ENCODE data around the gene DMBX1. TPM values are rescaled to one million over a fixed set of nuclear protein-coding genes. Genes with fewer than 3 reads are reported as not detected.

DMBX1 gene
- total and polyA plus RNA-seq, 9 of the 15 experiments (the other 6 are each of a cell fraction or from before 2014, with no cell fraction given) = 0.25 to 4.3 (median 1.0) TPM

- no peak overlapping the region for H3K27ac ChIP-seq (ENCODE audit: extremely low read depth, low read depth, low read length)
- no TSS peak for BruUV-seq (replicated peaks)
- ChIA-PET POLR2A (interaction anchor here (0.6 to 2.0 kb wide), 10 partner anchors 10 to 250 kb away, joined by 3 to 7 read pairs (median 4); no protein-coding TSS in a partner anchor), CTCF (ENCODE audit: low intra/inter-chr PET ratio) (interaction anchor here (6.0 to 7.0 kb wide), 2 partner anchors 48 to 82 kb away, joined by 137 to 144 read pairs; no protein-coding TSS in a partner anchor)
- DNase-seq (ENCODE audit: extremely low read depth in 1 of 4, low spot score in 3 of 4) (no peak), FAIRE-seq (no peak), ATAC-seq (no peak)
- in situ Hi-C loops (cut with MboI) (loop anchor here (5.0 kb wide), 2 partner anchors 49 to 79 kb away; no protein-coding TSS in a partner anchor), intact Hi-C loops (cut with micrococcal nuclease) (no loop called here)
- peaks cover 61 to 64% of the 10 kb centered on the region in 2 experiments for H3K4me1 ChIP-seq (replicated peaks in 1 of 2; ENCODE audit: control insufficient read depth in 2 of 2, insufficient read depth in 2 of 2, low read length in 2 of 2)
- TF ChIP-seq ZNF134 (CRISPR knock-in tag; conservative IDR thresholded peaks at IDR 0.05) (no peak), ZNF589 (CRISPR knock-in tag; IDR thresholded peaks at IDR 0.05; ENCODE audit: low read depth) (0 out of 2 replicates have a peak, but pooled peaks have one; percentile 35)
- H4K20me1 ChIP-seq (replicated peaks; ENCODE audit: control insufficient read depth, insufficient read depth, low read length) = no peaks in the 10 kb centered on the region
- no peaks in the 10 kb centered on the region for H3K27me3 ChIP-seq (ENCODE audit: control insufficient read depth in 2 of 2, insufficient read depth in 2 of 2, low read length in 2 of 2)
- no peak overlapping the region for H3K4me3 ChIP-seq
- H3K9ac ChIP-seq (ENCODE audit: insufficient read depth in 1 of 2, low read depth in 2 of 2, low read length in 2 of 2) = peak overlapping the region in 1 of 2 experiments; percentile 73; a peak in 2 of 4 replicates
- 68% methylated on average over 17 of the region's 17 CpGs for WGBS (ENCODE audit: insufficient coverage, low coverage, missing lambda C conversion rate)
- no peaks in the 10 kb centered on the region for H3K9me3 ChIP-seq (replicated peaks; ENCODE audit: control insufficient read depth, insufficient read depth, low read depth, low read length)
- no peaks in the 10 kb centered on the region for H3K79me2 ChIP-seq (ENCODE audit: control insufficient read depth, insufficient read depth, low read length)
- peak overlapping the region; percentile 77; the same call in 1 of the 2 replicates for H2AFZ ChIP-seq (ENCODE audit: low read depth, low read length)
- H3K36me3 ChIP-seq (ENCODE audit: control insufficient read depth, insufficient read depth, low read length) = no peaks in the 10 kb centered on the region
- H3K4me2 ChIP-seq (ENCODE audit: insufficient read depth, low read length) = no peak overlapping the region
- no peaks in the 10 kb centered on the region for H3K9me1 ChIP-seq (ENCODE audit: control insufficient read depth, insufficient read depth, low read length)
Measured at GRCh38 chr1:46526013-46526690, 36.5 kb downstream of the DMBX1 start.

- CTCF ChIA-PET (ENCODE audit: low intra/inter-chr PET ratio) = interaction anchor here (2.3 to 7.0 kb wide), 4 partner anchors 39 to 120 kb away, joined by 13 to 144 read pairs (median 80); no protein-coding TSS in a partner anchor
- no peaks in the 10 kb centered on the region for H3K9me1 ChIP-seq (ENCODE audit: control insufficient read depth, insufficient read depth, low read length)
- H4K20me1 ChIP-seq (replicated peaks; ENCODE audit: control insufficient read depth, insufficient read depth, low read length) = no peaks in the 10 kb centered on the region
- in situ Hi-C loops (cut with MboI) (loop anchor here (5.0 kb wide), 2 partner anchors 49 to 79 kb away; no protein-coding TSS in a partner anchor), intact Hi-C loops (cut with micrococcal nuclease) (no loop called here)
- POLR2A ChIA-PET = interaction anchor here (0.7 to 2.0 kb wide), 10 partner anchors 11 to 104 kb away, joined by 3 to 7 read pairs (median 4); no protein-coding TSS in a partner anchor
- FAIRE-seq (no peak), ATAC-seq (no peak), DNase-seq (ENCODE audit: extremely low read depth in 1 of 4, low spot score in 3 of 4) (peak in 3 of 4 experiments; percentile 64 to 74 (median 66))
- H3K4me3 ChIP-seq = no peak overlapping the region
- H3K27me3 ChIP-seq (ENCODE audit: control insufficient read depth in 2 of 2, insufficient read depth in 2 of 2, low read length in 2 of 2) = no peaks in the 10 kb centered on the region
- H3K27ac ChIP-seq (ENCODE audit: extremely low read depth, low read depth, low read length) = no peak overlapping the region
- H3K36me3 ChIP-seq (ENCODE audit: control insufficient read depth, insufficient read depth, low read length) = no peaks in the 10 kb centered on the region
- H3K4me2 ChIP-seq (ENCODE audit: insufficient read depth, low read length) = peak overlapping the region; percentile 43; the same call in 1 of the 2 replicates
- H2AFZ ChIP-seq (ENCODE audit: low read depth, low read length) = peak overlapping the region; percentile 77
- no peaks in the 10 kb centered on the region for H3K9me3 ChIP-seq (replicated peaks; ENCODE audit: control insufficient read depth, insufficient read depth, low read depth, low read length)
- BruUV-seq (replicated peaks) = no TSS peak
- peaks cover 55 to 59% of the 10 kb centered on the region in 2 experiments for H3K4me1 ChIP-seq (replicated peaks in 1 of 2; ENCODE audit: control insufficient read depth in 2 of 2, insufficient read depth in 2 of 2, low read length in 2 of 2)
- H3K79me2 ChIP-seq (ENCODE audit: control insufficient read depth, insufficient read depth, low read length) = no peaks in the 10 kb centered on the region
- 34% methylated on average over 14 of the region's 14 CpGs for WGBS (ENCODE audit: insufficient coverage, low coverage, missing lambda C conversion rate)
- H3K9ac ChIP-seq (ENCODE audit: insufficient read depth in 1 of 2, low read depth in 2 of 2, low read length in 2 of 2) = peak overlapping the region in 1 of 2 experiments; percentile 73; a peak in 2 of 4 replicates
- TF ChIP-seq RAD21 (CRISPR knock-in tag; conservative IDR thresholded peaks at IDR 0.05 in 1 of 2, IDR thresholded peaks at IDR 0.05 in 1 of 2) = 0 out of 4 replicates have a peak, but pooled peaks of 1 of the 2 experiments have one; percentile 2
- peak; percentile 39 for TF ChIP-seq PRDM10 (IDR thresholded peaks at IDR 0.05; ENCODE audit: partially characterized antibody)
- TF ChIP-seq KLF13 (tag; IDR thresholded peaks at IDR 0.05; ENCODE audit: borderline replicate concordance, low read depth) = no peak
Measured at GRCh38 chr1:46526691-46527291, 37.2 kb downstream of the DMBX1 start.
